ENCODE data around the gene CD40. TPM values are rescaled to one million over a fixed set of nuclear protein-coding genes. Genes with fewer than 3 reads are reported as not detected.

Gene CD40
- total and polyA plus RNA-seq, 2 of the 4 experiments (the other 2 are of a cell fraction) = 0.36 to 0.92 TPM

GRCh38 chr20:46171909-46172308 lies 53.8 kb downstream of the CD40 start:
- in situ Hi-C loops (cut with MboI; ENCODE audit: low sequenced_read_pairs) = no loop called here

More at GRCh38 chr20:46171909-46172308, 53.8 kb downstream of the CD40 start:
- Histone ChIP-seq H3K56ac (ENCODE audit: extremely low read depth, insufficient read depth, low read length) (no peak overlapping the region), H2BK5ac (ENCODE audit: low read depth, low read length, poor library complexity, severe bottlenecking) (no peak overlapping the region), H3K9me3 (ENCODE audit: control insufficient read depth, insufficient read depth, low read length) (no peaks in the 10 kb centered on the region), H3K18ac (ENCODE audit: low read depth, low read length) (no peak overlapping the region), H3K79me1 (ENCODE audit: low read depth in 1 of 2, low read length in 2 of 2) (no peaks in the 10 kb centered on the region), H2AFZ (replicated peaks; ENCODE audit: low read length, poor library complexity) (no peak overlapping the region), H4K20me1 (ENCODE audit: insufficient read depth, low read length) (no peaks in the 10 kb centered on the region), H2AK5ac (ENCODE audit: low read depth, low read length) (no peak overlapping the region), H3K9ac (ENCODE audit: low read depth, low read length) (no peak overlapping the region), H2AK9ac (replicated peaks; ENCODE audit: low read depth, low read length, poor library complexity) (no peak overlapping the region), H3K36me3 (ENCODE audit: control insufficient read depth, insufficient read depth, low read length) (no peaks in the 10 kb centered on the region), H4K91ac (ENCODE audit: insufficient read depth, low read depth, low read length) (no peak overlapping the region), H3K9me1 (ENCODE audit: insufficient read depth, low read length) (0 out of 2 replicates have a peak, but pooled peaks cover 2% of the 10 kb centered on the region), H3K4ac (ENCODE audit: low read depth, low read length) (no peak overlapping the region), H3K4me2 (ENCODE audit: low read depth, low read length) (no peak overlapping the region), H2BK15ac (ENCODE audit: low read depth, low read length) (no peak overlapping the region), H3K4me1 (ENCODE audit: control insufficient read depth, insufficient read depth, low read length) (no peaks in the 10 kb centered on the region), H4K5ac (ENCODE audit: low read depth, low read length) (no peak overlapping the region), H3K4me3 (ENCODE audit: insufficient read depth, low read depth, low read length) (no peak overlapping the region), H3K14ac (replicated peaks; ENCODE audit: low read depth, low read length) (no peak overlapping the region), H2BK20ac (ENCODE audit: low read depth, low read length) (no peak overlapping the region), H3K27me3 (ENCODE audit: control insufficient read depth, insufficient read depth, low read length) (peaks cover 39% of the 10 kb centered on the region), H3K27ac (ENCODE audit: insufficient read depth, low read length) (no peak overlapping the region), H3K23ac (ENCODE audit: low read depth, low read length) (no peak overlapping the region), H2BK120ac (ENCODE audit: low read depth, low read length) (no peak overlapping the region), H4K8ac (ENCODE audit: low read depth in 2 of 2, low read length in 2 of 2) (no peak overlapping the region)
- no TSS peak for BruUV-seq (replicated peaks)
- WGBS, 2 experiments (ENCODE audit: extremely low coverage in 2 of 2, insufficient read length in 1 of 2) = no CpG with 5 or more reads among the region's 5 CpGs
- intact Hi-C loops (cut with micrococcal nuclease) (no loop called here), dilution Hi-C loops (cut with HindIII; ENCODE audit: low sequenced_read_pairs, unreplicated experiment) (no loop called here)
- ChIA-PET POLR2A (ENCODE audit: unreplicated experiment) (no interaction called here), CTCF (no interaction called here)
- ATAC-seq (ENCODE audit: low read depth) (no peak), DNase-seq (no peak)
- TF ChIP-seq MAFK (IDR thresholded peaks at IDR 0.05; ENCODE audit: low read depth, low read length) (no peak), RCOR1 (IDR thresholded peaks at IDR 0.05; ENCODE audit: insufficient replicate concordance, low read length) (no peak), RAD21 (IDR thresholded peaks at IDR 0.05; ENCODE audit: low read length) (no peak), CEBPB (IDR thresholded peaks at IDR 0.05; ENCODE audit: low read depth, low read length) (no peak), FOS (IDR thresholded peaks at IDR 0.05; ENCODE audit: low read depth, low read length) (no peak), CHD1 (IDR thresholded peaks at IDR 0.05; ENCODE audit: low read depth, low read length) (no peak), NFE2L2 (IDR thresholded peaks at IDR 0.05; ENCODE audit: low read depth, low read length) (no peak), CTCF (conservative IDR thresholded peaks at IDR 0.05; ENCODE audit: low read depth, low read length) (no peak), POLR2A (IDR thresholded peaks at IDR 0.05; ENCODE audit: low read depth, low read length) (no peak), MAZ (IDR thresholded peaks at IDR 0.05; ENCODE audit: borderline replicate concordance, low read depth, low read length) (no peak), SMC3 (IDR thresholded peaks at IDR 0.05; ENCODE audit: low read depth, low read length) (no peak), BHLHE40 (IDR thresholded peaks at IDR 0.05; ENCODE audit: low read depth, low read length) (no peak)
- TF ChIP-seq, protein P1, sequence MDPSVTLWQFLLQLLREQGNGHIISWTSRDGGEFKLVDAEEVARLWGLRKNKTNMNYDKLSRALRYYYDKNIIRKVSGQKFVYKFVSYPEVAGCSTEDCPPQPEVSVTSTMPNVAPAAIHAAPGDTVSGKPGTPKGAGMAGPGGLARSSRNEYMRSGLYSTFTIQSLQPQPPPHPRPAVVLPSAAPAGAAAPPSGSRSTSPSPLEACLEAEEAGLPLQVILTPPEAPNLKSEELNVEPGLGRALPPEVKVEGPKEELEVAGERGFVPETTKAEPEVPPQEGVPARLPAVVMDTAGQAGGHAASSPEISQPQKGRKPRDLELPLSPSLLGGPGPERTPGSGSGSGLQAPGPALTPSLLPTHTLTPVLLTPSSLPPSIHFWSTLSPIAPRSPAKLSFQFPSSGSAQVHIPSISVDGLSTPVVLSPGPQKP (IDR thresholded peaks at IDR 0.05; ENCODE audit: borderline replicate concordance, low read depth, low read length) = no peak

Data from IMR-90 (cell line).